ENCODE measurements around the gene LAMP5.

LAMP5 gene

GRCh38 chr20:9532069-9532838, 17.9 kb downstream of the LAMP5 start:
- in situ Hi-C loops (cut with MboI; ENCODE audit: low sequenced_read_pairs), result no loop called here

- in situ Hi-C loops (cut with MboI; ENCODE audit: low sequenced_read_pairs), result no loop called here
Observed at GRCh38 chr20:9534025-9534424, 19.6 kb downstream of the LAMP5 start.

DNA sequence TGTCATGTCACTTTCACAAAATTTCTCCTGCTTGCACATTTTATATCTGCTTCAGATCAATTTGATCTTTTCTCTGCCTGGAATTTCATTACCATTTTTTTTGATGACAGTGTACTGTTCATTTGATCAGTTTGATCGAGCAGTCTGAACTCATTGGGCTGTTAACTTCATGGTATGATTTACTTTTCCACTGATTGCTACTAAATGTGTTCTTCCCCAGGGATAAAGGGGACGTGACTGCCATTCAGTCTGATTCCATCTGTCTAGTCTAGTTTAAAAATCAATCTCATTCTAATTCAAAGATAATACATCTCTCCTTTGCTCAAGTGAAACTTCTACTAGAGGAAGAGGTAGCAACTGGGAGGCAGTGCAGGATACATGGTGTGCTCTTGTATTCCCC, 21.1 kb downstream of the LAMP5 start:
- in situ Hi-C loops (cut with MboI; ENCODE audit: low sequenced_read_pairs), result no loop called here

DNA sequence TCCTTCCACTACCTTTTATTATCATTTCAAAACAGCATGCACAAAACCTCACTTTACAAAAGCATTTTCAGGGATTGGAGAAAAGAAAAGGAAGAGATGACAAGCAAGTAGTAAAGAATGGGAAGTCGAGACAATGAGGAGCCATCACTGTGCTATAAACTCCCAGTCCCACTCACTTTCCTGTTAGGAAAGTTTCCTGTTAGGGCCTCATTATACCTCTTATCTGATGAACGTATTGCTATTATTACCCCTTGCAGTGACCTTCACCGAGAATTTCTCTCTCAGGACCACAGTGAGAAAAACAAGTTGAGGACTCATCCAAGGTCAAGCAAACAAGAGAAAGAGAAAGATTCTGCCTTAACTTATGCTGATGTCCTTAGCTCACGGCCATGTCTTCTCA, 28.8 kb downstream of the LAMP5 start:
- in situ Hi-C loops (cut with MboI; ENCODE audit: low sequenced_read_pairs), result no loop called here

- in situ Hi-C loops (cut with MboI; ENCODE audit: low sequenced_read_pairs), result no loop called here
Observed at GRCh38 chr20:9550283-9550682, 35.9 kb downstream of the LAMP5 start.

- in situ Hi-C loops (cut with MboI; ENCODE audit: low sequenced_read_pairs), result no loop called here
Observed at GRCh38 chr20:9550871-9551270, 36.5 kb downstream of the LAMP5 start.

DNA sequence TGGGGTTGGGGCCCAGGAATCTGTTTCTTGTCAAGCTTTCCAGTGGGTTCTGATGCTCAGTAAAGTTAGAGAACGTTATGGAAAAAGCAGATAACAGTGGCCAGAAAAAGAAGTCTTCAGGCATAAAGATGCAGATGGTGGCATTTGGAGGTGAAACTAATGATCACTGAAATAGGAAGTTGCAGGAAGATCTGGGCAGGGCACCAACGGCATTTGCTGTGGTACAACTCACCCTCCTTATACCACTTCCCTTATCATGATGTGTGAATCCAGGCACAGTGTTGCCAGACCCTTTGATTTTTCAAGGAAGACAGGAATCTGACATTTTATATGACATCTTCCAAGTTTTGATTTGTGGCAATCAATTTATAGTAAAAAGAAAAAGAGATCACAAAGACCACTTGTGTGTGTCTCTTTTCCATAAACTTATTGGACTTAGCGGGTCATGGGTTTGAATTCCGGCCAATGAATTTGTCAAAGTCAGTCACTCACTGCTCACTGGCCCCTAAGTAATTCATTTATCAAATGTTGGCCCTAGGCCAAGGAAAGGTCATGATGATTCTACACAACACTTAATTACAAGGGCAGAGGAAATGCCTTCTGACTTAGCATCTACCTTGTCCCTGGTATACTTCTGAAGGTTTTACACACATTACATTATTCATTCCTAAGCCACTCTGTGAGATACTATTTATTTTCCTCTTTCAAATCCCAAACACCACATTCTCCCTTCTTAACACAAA, 37.6 kb downstream of the LAMP5 start:
- in situ Hi-C loops (cut with MboI; ENCODE audit: low sequenced_read_pairs), result no loop called here

GRCh38 chr20:9555781-9556180, 41.4 kb downstream of the LAMP5 start:
- in situ Hi-C loops (cut with MboI; ENCODE audit: low sequenced_read_pairs), result no loop called here

DNA sequence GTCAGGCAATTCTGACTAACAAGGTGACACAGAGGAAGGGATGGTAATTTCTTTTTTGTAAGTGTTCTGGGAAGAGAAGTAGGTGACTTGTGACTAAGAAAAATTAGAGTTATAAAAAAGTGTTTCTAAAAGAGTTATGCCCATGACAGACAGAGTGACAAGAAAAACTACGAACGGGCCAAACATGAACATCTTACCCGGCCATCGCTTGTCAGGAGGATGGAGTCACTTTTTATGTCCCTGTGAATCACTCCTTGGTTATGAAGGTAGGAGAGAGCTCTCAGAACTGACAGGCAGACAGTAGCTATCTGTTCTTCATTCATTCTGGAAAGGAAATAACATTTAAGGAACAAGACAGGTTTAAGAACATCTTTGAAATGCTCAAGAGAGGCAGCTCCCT, 43.0 kb downstream of the LAMP5 start:
- in situ Hi-C loops (cut with MboI; ENCODE audit: low sequenced_read_pairs), result no loop called here

DNA sequence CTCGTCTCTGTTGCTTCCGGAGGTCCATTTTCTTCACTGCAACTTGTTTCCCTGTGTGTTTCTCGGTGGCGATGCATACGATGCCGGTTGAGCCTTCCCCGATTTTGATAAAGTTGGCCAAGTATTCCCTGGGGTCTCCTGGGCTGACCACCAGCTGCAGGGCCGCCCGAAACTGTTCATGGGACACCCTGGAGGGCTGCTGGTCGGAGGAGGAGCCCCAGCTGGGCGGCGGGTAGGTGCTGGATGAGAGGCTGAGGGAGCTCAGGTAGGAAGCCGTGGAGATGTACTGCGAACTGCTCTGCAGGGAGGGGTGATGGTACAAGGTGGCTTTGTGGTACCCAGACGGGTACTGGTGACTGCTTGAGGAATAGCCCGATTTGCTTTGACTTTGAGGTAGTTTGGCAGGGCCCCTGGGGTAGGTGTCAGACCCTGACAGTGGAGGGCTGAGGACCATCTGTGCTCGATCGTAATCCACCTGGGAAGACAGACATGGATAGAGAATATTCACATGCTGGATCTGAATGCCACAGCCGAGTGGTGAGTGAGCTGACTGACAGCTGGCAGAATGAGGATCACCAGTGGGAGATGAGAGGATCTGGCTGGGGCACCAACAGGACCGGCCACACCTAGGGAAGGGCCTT, 51.6 kb downstream of the LAMP5 start:
- in situ Hi-C loops (cut with MboI; ENCODE audit: low sequenced_read_pairs), result no loop called here

- in situ Hi-C loops (cut with MboI; ENCODE audit: low sequenced_read_pairs), result no loop called here
Observed at GRCh38 chr20:9566977-9567376, 52.6 kb downstream of the LAMP5 start.

GRCh38 chr20:9570612-9571011, 56.2 kb downstream of the LAMP5 start:
- in situ Hi-C loops (cut with MboI; ENCODE audit: low sequenced_read_pairs), result no loop called here

- in situ Hi-C loops (cut with MboI; ENCODE audit: low sequenced_read_pairs), result no loop called here
Observed at GRCh38 chr20:9571783-9572182, 57.4 kb downstream of the LAMP5 start.

DNA sequence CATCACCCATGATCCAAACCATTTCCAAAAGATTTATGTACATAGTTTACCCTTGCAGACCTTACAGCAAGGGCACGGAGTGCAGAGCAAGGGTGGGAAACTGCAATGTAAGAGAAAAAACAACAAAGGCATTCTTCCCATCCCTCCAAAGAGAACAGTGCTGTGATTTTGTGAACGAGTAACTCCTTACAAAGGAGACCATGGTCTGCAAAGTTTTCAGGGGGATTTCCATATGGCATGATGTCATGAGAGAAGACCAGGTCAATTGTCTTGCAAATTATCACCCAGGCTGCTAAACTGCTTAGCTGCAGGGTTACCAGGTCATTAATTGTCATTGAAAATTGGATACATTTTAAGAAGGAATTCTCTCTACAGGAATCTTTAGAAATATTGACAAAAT, 58.3 kb downstream of the LAMP5 start:
- in situ Hi-C loops (cut with MboI; ENCODE audit: low sequenced_read_pairs), result no loop called here

DNA sequence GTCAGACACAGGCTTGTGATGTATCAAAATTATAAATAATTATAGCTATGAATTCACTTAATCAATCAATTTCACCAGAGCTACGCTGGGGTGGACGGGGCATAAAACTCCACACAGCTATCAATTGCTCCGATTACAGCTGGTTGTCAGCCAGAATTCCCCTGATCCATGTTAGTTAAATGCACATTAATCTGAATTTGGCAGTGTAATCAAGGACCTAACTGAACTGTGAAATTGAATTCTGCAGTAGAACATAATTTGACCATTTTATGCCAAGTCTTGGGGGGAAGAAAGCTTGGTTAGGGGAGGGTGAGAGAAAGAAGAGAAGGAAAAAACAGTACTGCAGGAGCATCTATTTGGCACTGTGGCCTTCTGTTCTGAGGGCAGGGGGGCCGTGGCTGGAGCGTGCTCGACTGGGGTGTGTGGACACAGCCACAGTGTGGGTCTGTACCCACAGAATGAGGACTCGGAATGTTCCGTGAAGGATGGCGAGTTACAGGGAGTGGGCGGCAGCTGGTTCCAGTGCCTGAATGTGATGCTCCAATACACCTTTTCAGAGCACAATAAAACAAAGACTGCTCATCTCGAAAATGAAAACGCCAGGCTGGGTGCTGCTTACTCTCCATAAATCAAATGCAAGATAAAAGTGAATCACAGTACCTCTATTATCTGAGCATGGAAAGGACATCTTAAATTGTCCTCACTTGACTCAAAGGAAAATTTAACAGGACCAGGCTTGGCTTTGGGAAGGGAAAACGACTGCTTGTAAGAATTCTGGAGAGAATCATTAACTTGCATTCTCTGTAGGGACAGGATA, 59.2 kb downstream of the LAMP5 start:
- in situ Hi-C loops (cut with MboI; ENCODE audit: low sequenced_read_pairs), result no loop called here

- in situ Hi-C loops (cut with MboI; ENCODE audit: low sequenced_read_pairs), result no loop called here
Observed at GRCh38 chr20:9574181-9574580, 59.8 kb downstream of the LAMP5 start.

- in situ Hi-C loops (cut with MboI; ENCODE audit: low sequenced_read_pairs), result no loop called here
Observed at GRCh38 chr20:9574776-9575175, 60.4 kb downstream of the LAMP5 start.

DNA sequence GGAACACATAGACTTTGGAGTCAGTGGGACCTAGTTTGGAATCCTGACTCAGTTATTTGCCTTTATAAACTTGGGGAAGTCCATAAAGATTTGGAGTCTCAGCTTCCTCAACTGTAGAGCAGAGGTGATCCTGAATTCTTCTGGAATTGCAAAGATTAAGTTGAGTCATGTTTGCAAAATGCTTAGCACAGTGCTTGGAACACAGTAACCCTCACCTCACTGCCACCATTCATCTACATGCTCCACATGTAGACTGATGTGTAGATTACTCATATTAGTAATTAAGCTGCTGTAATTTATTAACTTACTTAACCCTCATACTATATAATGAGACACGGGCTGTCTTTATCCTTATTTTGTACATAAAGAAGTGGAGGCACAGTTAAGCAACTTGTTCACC, 61.4 kb downstream of the LAMP5 start:
- in situ Hi-C loops (cut with MboI; ENCODE audit: low sequenced_read_pairs), result no loop called here

DNA sequence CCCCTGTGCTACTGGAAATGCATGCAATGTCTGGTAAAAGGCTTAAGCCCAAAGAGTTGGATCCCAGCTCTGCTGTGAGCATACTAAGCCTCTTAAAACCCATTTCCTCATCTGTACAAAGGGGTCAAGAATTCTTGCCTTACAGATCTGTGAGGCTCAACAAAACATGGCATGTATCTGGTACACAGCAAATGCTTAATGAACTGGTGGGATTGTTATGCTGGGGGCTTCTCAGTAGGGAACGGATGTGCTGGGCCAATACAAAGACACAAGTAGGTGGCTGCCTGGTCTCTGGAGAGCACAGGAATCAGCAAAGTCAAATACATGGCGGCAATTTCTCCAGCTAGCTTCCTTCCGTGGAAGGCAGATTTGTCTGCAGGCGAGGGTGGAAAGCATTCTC, 62.3 kb downstream of the LAMP5 start:
- in situ Hi-C loops (cut with MboI; ENCODE audit: low sequenced_read_pairs), result no loop called here

DNA sequence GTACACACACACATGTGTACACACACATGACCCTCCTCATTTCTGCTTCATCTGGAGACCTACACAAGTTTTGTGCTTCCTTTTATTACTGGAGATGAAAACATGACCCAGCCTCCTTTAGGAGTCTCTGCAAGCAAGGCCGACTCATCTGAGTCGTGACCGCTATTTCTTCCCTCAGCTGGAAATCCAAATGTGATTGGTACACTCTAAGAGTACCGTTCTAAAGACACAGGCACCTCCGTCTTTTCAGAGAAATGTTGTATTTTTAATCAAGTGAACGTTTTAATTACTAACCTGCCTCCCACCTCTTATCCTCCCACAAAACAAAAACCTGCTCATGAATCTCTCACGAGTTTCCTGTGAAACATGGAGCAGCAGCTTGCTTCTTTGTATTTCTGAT, 63.0 kb downstream of the LAMP5 start:
- in situ Hi-C loops (cut with MboI; ENCODE audit: low sequenced_read_pairs), result no loop called here

DNA sequence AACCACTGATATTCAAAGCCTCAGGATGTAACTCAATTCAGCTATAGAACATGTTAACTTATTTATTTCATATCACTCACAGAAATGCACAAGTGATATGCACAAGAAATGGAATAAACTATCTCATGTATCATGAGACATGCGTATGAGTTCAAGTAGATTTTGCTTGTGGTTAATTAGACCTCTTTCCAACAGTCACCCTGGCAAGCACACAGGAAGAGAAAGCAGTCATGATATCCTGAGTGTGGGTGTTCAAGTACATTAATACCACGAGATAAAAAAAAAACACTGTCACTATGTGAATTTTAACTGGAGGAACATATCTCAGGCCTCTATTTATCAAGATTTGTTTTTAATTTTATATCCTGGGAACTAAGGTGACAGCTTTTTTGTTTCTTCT, 64.2 kb downstream of the LAMP5 start:
- in situ Hi-C loops (cut with MboI; ENCODE audit: low sequenced_read_pairs), result no loop called here

Measured in HL-60/S4 treated with retinoic acid at 250 ng/mL for 4 days and 3 days (cell line).